Spleen (tissue), 11 donors: ENCODE measurements around the gene RRAGA. TPM values are rescaled to one million over a fixed set of nuclear protein-coding genes. Genes with fewer than 3 reads are reported as not detected.

ENCODE experiments used
- DNase-seq: peaks from one replicate; pipeline ENCODE4 v3.0.0-alpha.2; 2020
- H3K27ac ChIP-seq, 8 donors: fragments of 200-600 bp; sonication (generic) in 7 of 8; 1 replicate in 4 of 8; 2 replicates in 4 of 8; pipeline versions ENCODE4 v1.5.0 to v1.8.0; 2016 to 2021; ENCODE audit warnings: inconsistent platforms in 4 of 8, mild to moderate bottlenecking in 4 of 8, moderate library complexity in 1 of 8
- H3K27me3 ChIP-seq, 7 donors: fragments of 200-600 bp; sonication (generic) in 6 of 7; replicated peaks in 1 of 7; 1 replicate in 4 of 7; 2 replicates in 3 of 7; pipeline versions ENCODE4 v1.5.0 to v1.8.0; 2016 to 2021; ENCODE audit warnings: inconsistent platforms in 3 of 7, mild to moderate bottlenecking in 1 of 7
- H3K36me3 ChIP-seq, 6 donors: fragments of 200-600 bp; sonication (generic) in 5 of 6; 1 replicate in 4 of 6; 2 replicates in 2 of 6; pipeline versions ENCODE4 v1.5.0 to v1.8.0; 2016 to 2021; ENCODE audit warnings: inconsistent platforms in 2 of 6
- H3K4me1 ChIP-seq, 6 donors: fragments of 200-600 bp; sonication (generic) in 5 of 6; 1 replicate in 3 of 6; 2 replicates in 3 of 6; pipeline versions ENCODE4 v1.5.0 to v1.8.0; 2016 to 2021; ENCODE audit warnings: inconsistent platforms in 3 of 6
- H3K4me3 ChIP-seq, 8 donors: fragments of 200-600 bp; sonication (generic) in 7 of 8; 1 replicate in 4 of 8; 2 replicates in 4 of 8; pipeline versions ENCODE4 v1.5.0 to v1.8.0; 2016 to 2021; ENCODE audit warnings: inconsistent platforms in 4 of 8, mild to moderate bottlenecking in 4 of 8, moderate library complexity in 2 of 8
- H3K9me3 ChIP-seq, 8 donors: fragments of 200-600 bp; sonication (generic) in 7 of 8; 1 replicate in 4 of 8; 2 replicates in 4 of 8; pipeline versions ENCODE4 v1.5.0 to v1.8.0; 2016 to 2021; ENCODE audit warnings: inconsistent platforms in 4 of 8
- CTCF ChIP-seq, 11 experiments: fragments of 200-600 bp in 7 of 11; fragments of 450-650 bp in 4 of 11; sonication (generic) in 4 of 11; IDR thresholded peaks in 8 of 11; conservative IDR thresholded peaks in 3 of 11; 1 replicate in 7 of 11; 2 replicates in 4 of 11; pipeline versions ENCODE4 v1.4.0 to v1.8.0; 2016 to 2021; ENCODE audit warnings: antibody characterized with exemption in 11 of 11, inconsistent platforms in 4 of 11, mild to moderate bottlenecking in 1 of 11
- POLR2A ChIP-seq, 3 donors: fragments of 450-650 bp; IDR thresholded peaks; one replicate each; pipeline ENCODE4 v1.5.1; 2017; ENCODE audit warnings: antibody characterized with exemption in 3 of 3, mild to moderate bottlenecking in 1 of 3
- POLR2AphosphoS5 ChIP-seq, 3 donors: sonication (generic); formaldehyde crosslinking; IDR thresholded peaks; one replicate each; pipeline ENCODE4 v1.5.1; 2017; ENCODE audit warnings: antibody characterized with exemption in 3 of 3
- WGBS, 5 donors: extraction: QIAGEN DNeasy Blood & Tissue Kit in 3 of 5; methylation state at CpG; one replicate each; pipeline versions ENCODE4 v1.1.5 to v1.1.7; 2013 to 2018; 5-methylcytosine and 5-hydroxymethylcytosine counted together
- intact Hi-C: fragments of 100-400 bp; cut with DNase I; formaldehyde crosslinking; loops from one replicate; pipeline ENCODE4 v1.15.0; 2023; ENCODE audit warnings: low total_unique reads
- polyA plus RNA-seq, 3 donors: library from polyadenylated mRNA; stranded (reverse); fragments of 200-250 nt; gene quantifications; one replicate each; pipeline ENCODE4 v1.2.1, GENCODE V29; 2013
- total RNA-seq, 7 donors: library from RNA; depleted of rRNA in 3 of 7; stranded (reverse); fragments of >200 nt in 3 of 7; fragmentation: NEBNext Ultra II Directional in 4 of 7; extraction: Animal tissue kit (Norgen Biotek cat#: 25700) in 4 of 7; gene quantifications; one replicate each; pipeline versions ENCODE4 v1.1.0 to v1.2.1, GENCODE V29; 2016 to 2021
- donor health status: healthy with polysubstance abuse.
- donor health status: DM: no; HTN: no; CAD: no; lungs with moderate emphysema.
- donor health status: DM: no; HTN: no; CAD: no.
- donor health status: Bipolar disorder and iron deficiency.
- donor health status: healthy.
- donor health status: DM: no; HTN: no; CAD: no.
- donor health status: DM: yes; HTN: yes; CAD: no.

RRAGA gene
- total and polyA plus RNA-seq, 10 donors = 47.8 to 71.3 (median 54.2) TPM

GRCh38 chr9:19050637-19051591, 1.7 kb downstream of the RRAGA start:
- H3K4me1 ChIP-seq = peaks cover 30 to 61% (median 45%) of the 10 kb centered on the region in 6 donors
- H3K9me3 ChIP-seq = no peaks in the 10 kb centered on the region
- H3K27ac ChIP-seq = peak overlapping the region in 3 of 8 donors; percentile 96 to 98 (median 96)
- no peaks in the 10 kb centered on the region for H3K27me3 ChIP-seq
- no peak for TF ChIP-seq CTCF (IDR thresholded peaks at IDR 0.05 in 8 of 11, conservative IDR thresholded peaks at IDR 0.05 in 3 of 11)
- TF ChIP-seq POLR2A (IDR thresholded peaks at IDR 0.05) = no peak
- TF ChIP-seq POLR2AphosphoS5 (IDR thresholded peaks at IDR 0.05) = no peak
- H3K36me3 ChIP-seq = peaks cover 0 to 27% (median 0%) of the 10 kb centered on the region in 6 donors
- peak overlapping the region; percentile 72 to 96 (median 81) for H3K4me3 ChIP-seq
- intact Hi-C loops = loop anchor here (10.0 kb wide), 2 partner anchors 54 to 404 kb away; partner anchors contain the start of gene HAUS6
- 66 to 75% (median 68%) methylated on average over 12 of the region's 12 CpGs for WGBS, 5 donors
- DNase-seq = no peak

GRCh38 chr9:19057033-19057432, 7.8 kb downstream of the RRAGA start:
- Histone ChIP-seq H3K9me3 (no peaks in the 10 kb centered on the region), H3K4me1 (peaks cover 4 to 25% (median 10%) of the 10 kb centered on the region in 6 donors)
- no peak for DNase-seq

GRCh38 chr9:19074229-19074628, 25.0 kb downstream of the RRAGA start:
- Histone ChIP-seq H3K36me3 (peaks cover 7 to 100% (median 76%) of the 10 kb centered on the region in 6 donors), H3K4me3 (no peak overlapping the region), H3K9me3 (no peaks in the 10 kb centered on the region), H3K27me3 (no peaks in the 10 kb centered on the region), H3K4me1 (no peaks in the 10 kb centered on the region), H3K27ac (no peak overlapping the region)
- DNase-seq = no peak
- WGBS, 5 donors = 93 to 98% (median 95%) methylated on average over 2 of the region's 2 CpGs
- TF ChIP-seq CTCF (IDR thresholded peaks at IDR 0.05 in 8 of 11, conservative IDR thresholded peaks at IDR 0.05 in 3 of 11) = no peak
- no peak for TF ChIP-seq POLR2A (IDR thresholded peaks at IDR 0.05)
- intact Hi-C loops = no loop called here

More at GRCh38 chr9:19057033-19057432, 7.8 kb downstream of the RRAGA start:
- H3K27ac ChIP-seq = no peak overlapping the region
- peaks cover 0 to 76% (median 43%) of the 10 kb centered on the region in 6 donors for H3K36me3 ChIP-seq
- H3K4me3 ChIP-seq = no peak overlapping the region
- no peak for TF ChIP-seq POLR2AphosphoS5 (IDR thresholded peaks at IDR 0.05)
- no peak for TF ChIP-seq POLR2A (IDR thresholded peaks at IDR 0.05)
- no peak for TF ChIP-seq CTCF (IDR thresholded peaks at IDR 0.05 in 8 of 11, conservative IDR thresholded peaks at IDR 0.05 in 3 of 11)
- intact Hi-C loops = loop anchor here (10.0 kb wide), 2 partner anchors 48 to 398 kb away; partner anchors contain the start of gene HAUS6
- H3K27me3 ChIP-seq = no peaks in the 10 kb centered on the region

GRCh38 chr9:19074836-19075235, 25.6 kb downstream of the RRAGA start:
- TF ChIP-seq CTCF (IDR thresholded peaks at IDR 0.05 in 8 of 11, conservative IDR thresholded peaks at IDR 0.05 in 3 of 11) (no peak), POLR2A (IDR thresholded peaks at IDR 0.05) (no peak), POLR2AphosphoS5 (IDR thresholded peaks at IDR 0.05) (no peak)
- peaks cover 7 to 100% (median 75%) of the 10 kb centered on the region in 6 donors for H3K36me3 ChIP-seq

More at GRCh38 chr9:19074836-19075235, 25.6 kb downstream of the RRAGA start:
- Histone ChIP-seq H3K27ac (no peak overlapping the region), H3K27me3 (no peaks in the 10 kb centered on the region), H3K9me3 (no peaks in the 10 kb centered on the region), H3K4me1 (no peaks in the 10 kb centered on the region), H3K4me3 (no peak overlapping the region)
- intact Hi-C loops = no loop called here
- DNase-seq = no peak
- WGBS, 5 donors = 88 to 98% (median 93%) methylated on average over 1 of the region's 1 CpG
